Measurements from ENCODE around the gene NOS2. TPM values are rescaled to one million over a fixed set of nuclear protein-coding genes. Genes with fewer than 3 reads are reported as not detected.

NOS2 gene
- total RNA-seq, 1 donor from 2014 or later = 0.09 TPM

DNA sequence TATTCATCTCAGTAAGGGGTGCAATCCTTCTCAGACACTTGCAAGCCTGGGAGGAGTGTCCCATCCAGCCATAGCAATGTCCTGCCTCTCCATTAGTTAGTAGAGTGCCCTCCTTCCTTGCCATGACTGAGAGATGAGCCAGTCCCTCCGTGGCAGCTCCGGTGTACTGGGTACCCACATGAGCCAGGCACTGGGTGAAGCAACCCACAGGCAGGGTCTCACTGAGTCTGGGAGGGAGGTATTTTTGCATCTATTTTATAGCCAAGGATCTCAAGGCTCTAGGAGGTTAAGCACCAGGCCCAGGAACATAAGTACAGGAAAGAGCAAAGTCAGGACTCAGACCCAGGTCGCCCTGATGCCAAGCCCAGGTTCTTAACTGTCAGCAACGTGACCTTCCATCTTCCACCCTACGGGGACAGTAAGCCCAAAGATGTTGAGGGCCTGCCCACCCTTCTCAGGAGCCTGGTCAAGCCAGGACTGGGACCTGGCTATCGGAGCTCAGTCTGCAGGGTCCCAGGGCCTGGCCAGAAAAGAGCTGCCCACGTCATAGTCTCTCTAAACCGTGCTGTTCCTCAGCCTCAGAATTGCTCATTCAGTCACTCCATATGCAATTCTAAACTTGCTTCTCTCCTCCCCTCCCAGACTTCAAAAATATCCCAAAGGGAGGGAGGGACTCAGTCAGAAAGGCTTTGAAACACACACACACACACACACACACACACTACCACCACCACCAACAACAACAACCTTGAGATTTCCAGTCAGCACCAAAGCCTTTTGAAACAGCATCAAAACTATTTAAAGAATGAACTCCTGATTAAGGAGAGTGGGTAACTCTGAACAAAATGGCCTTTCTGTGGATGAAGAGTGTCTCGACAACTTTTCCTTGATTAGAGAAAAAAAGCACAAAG is 16.6 kb downstream of the NOS2 start:
- Histone ChIP-seq H3K9me3 (ENCODE audit: insufficient read depth, low read depth, low read length) (no peaks in the 10 kb centered on the region), H3K4me1 (ENCODE audit: insufficient read depth, low read length) (peaks cover under 1% of the 10 kb centered on the region), H3K27me3 (ENCODE audit: insufficient read depth, low read length) (peaks cover 2% of the 10 kb centered on the region), H4K20me1 (ENCODE audit: insufficient read depth, low read length) (no peaks in the 10 kb centered on the region), H3K4me2 (ENCODE audit: low read length) (no peak overlapping the region), H3K36me3 (ENCODE audit: insufficient read depth, low read length) (no peaks in the 10 kb centered on the region), H3K9ac (ENCODE audit: low read length) (no peak overlapping the region), H3K4me3 (ENCODE audit: insufficient read depth, low read depth, low read length) (no peak overlapping the region), H2AFZ (ENCODE audit: low read depth, low read length) (no peak overlapping the region), H3K79me2 (ENCODE audit: insufficient read depth, low read length) (no peaks in the 10 kb centered on the region), H3K27ac (ENCODE audit: low read depth, low read length) (no peak overlapping the region)
- H3K27ac Mint-ChIP-seq (ENCODE audit: unreplicated experiment) = peak overlapping the region; percentile 5
- peaks cover 5% of the 10 kb centered on the region for H3K4me1 Mint-ChIP-seq (ENCODE audit: low read depth, unreplicated experiment)
- DNase-seq (ENCODE audit: low read depth) (peak; percentile 12), FAIRE-seq (no peak)
- peak overlapping the region; percentile 14 for H3K4me3 Mint-ChIP-seq (ENCODE audit: unreplicated experiment)
- peaks cover 24% of the 10 kb centered on the region for H3K27me3 Mint-ChIP-seq (ENCODE audit: low read depth, unreplicated experiment)
- H3K9me3 Mint-ChIP-seq (ENCODE audit: unreplicated experiment) = peaks cover 2% of the 10 kb centered on the region
- H3K36me3 Mint-ChIP-seq (ENCODE audit: low read depth, unreplicated experiment) = no peaks in the 10 kb centered on the region
- no peak for TF ChIP-seq EZH2 (IDR thresholded peaks at IDR 0.05; ENCODE audit: insufficient read depth, low read length)
- TF ChIP-seq, protein P1, sequence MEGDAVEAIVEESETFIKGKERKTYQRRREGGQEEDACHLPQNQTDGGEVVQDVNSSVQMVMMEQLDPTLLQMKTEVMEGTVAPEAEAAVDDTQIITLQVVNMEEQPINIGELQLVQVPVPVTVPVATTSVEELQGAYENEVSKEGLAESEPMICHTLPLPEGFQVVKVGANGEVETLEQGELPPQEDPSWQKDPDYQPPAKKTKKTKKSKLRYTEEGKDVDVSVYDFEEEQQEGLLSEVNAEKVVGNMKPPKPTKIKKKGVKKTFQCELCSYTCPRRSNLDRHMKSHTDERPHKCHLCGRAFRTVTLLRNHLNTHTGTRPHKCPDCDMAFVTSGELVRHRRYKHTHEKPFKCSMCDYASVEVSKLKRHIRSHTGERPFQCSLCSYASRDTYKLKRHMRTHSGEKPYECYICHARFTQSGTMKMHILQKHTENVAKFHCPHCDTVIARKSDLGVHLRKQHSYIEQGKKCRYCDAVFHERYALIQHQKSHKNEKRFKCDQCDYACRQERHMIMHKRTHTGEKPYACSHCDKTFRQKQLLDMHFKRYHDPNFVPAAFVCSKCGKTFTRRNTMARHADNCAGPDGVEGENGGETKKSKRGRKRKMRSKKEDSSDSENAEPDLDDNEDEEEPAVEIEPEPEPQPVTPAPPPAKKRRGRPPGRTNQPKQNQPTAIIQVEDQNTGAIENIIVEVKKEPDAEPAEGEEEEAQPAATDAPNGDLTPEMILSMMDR (IDR thresholded peaks at IDR 0.05; ENCODE audit: insufficient read depth, low read depth, low read length) = no peak

DNA sequence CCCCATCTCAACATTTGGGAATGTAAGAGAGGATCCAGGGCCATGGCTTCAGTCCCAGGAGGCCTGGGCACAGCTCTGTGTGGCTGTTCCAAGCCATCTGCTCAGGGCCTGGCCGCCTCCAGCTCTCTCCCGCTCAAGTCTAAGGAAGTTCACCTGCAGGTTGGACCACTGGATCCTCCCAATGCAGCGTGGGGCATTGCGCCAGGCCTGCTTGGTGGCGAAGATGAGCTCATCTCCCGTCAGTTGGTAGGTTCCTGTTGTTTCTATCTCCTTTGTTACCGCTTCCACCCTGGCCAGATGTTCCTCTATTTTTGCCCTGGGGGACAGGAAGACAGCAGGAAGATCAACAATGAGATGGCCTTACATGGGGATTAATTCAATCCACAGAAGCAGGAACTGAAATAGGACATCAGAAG is 17.5 kb downstream of the NOS2 start:
- DNase-seq (ENCODE audit: low read depth) (no peak), FAIRE-seq (no peak)
- TF ChIP-seq EZH2 (IDR thresholded peaks at IDR 0.05; ENCODE audit: insufficient read depth, low read length) = no peak
- Mint-ChIP-seq H3K27me3 (ENCODE audit: low read depth, unreplicated experiment) (peaks cover 20% of the 10 kb centered on the region), H3K4me1 (ENCODE audit: low read depth, unreplicated experiment) (peaks cover 11% of the 10 kb centered on the region), H3K4me3 (ENCODE audit: unreplicated experiment) (no peak overlapping the region), H3K27ac (ENCODE audit: unreplicated experiment) (no peak overlapping the region), H3K36me3 (ENCODE audit: low read depth, unreplicated experiment) (no peaks in the 10 kb centered on the region), H3K9me3 (ENCODE audit: unreplicated experiment) (peaks cover under 1% of the 10 kb centered on the region)
- Histone ChIP-seq H2AFZ (ENCODE audit: low read depth, low read length) (no peak overlapping the region), H3K27me3 (ENCODE audit: insufficient read depth, low read length) (peaks cover 2% of the 10 kb centered on the region), H3K9me3 (ENCODE audit: insufficient read depth, low read depth, low read length) (no peaks in the 10 kb centered on the region), H3K36me3 (ENCODE audit: insufficient read depth, low read length) (no peaks in the 10 kb centered on the region), H3K4me1 (ENCODE audit: insufficient read depth, low read length) (peaks cover 7% of the 10 kb centered on the region), H3K4me2 (ENCODE audit: low read length) (no peak overlapping the region), H3K9ac (ENCODE audit: low read length) (no peak overlapping the region), H4K20me1 (ENCODE audit: insufficient read depth, low read length) (no peaks in the 10 kb centered on the region), H3K27ac (ENCODE audit: low read depth, low read length) (no peak overlapping the region), H3K4me3 (ENCODE audit: insufficient read depth, low read depth, low read length) (no peak overlapping the region), H3K79me2 (ENCODE audit: insufficient read depth, low read length) (no peaks in the 10 kb centered on the region)

DNA sequence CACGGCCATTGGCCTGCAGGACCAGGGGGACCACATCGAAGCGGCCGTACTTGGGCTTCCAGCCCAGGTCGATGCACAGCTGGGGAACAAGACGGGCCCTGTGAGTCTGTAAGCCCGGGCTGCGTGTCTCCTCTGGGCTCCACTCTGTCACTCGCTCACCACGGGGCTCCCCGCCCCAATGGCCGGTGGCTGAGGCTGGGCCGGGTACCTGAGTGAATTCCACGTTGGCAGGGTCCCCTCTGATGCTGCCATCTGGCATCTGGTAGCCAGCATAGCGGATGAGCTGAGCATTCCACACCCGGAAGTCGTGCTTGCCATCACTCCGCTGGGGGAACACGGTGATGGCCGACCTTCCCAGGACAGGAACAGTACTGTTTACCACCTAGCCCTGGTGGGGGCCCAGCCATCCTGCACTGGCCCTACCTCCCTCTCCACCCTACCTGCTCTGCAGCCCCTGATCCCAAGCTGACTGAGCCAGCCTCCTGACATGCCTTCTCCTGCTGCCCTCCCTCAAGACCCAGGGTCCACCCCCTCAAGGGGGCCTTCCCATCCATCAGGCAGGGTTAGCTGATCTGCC is 19.4 kb downstream of the NOS2 start:
- no peaks in the 10 kb centered on the region for H3K9me3 Mint-ChIP-seq (ENCODE audit: unreplicated experiment)

More for the DNA sequence above, 19.4 kb downstream of the NOS2 start:
- Mint-ChIP-seq H3K27ac (ENCODE audit: unreplicated experiment) (no peak overlapping the region), H3K4me1 (ENCODE audit: low read depth, unreplicated experiment) (peaks cover 18% of the 10 kb centered on the region), H3K27me3 (ENCODE audit: low read depth, unreplicated experiment) (peaks cover 18% of the 10 kb centered on the region), H3K36me3 (ENCODE audit: low read depth, unreplicated experiment) (no peaks in the 10 kb centered on the region), H3K4me3 (ENCODE audit: unreplicated experiment) (no peak overlapping the region)
- Histone ChIP-seq H3K9me3 (ENCODE audit: insufficient read depth, low read depth, low read length) (no peaks in the 10 kb centered on the region), H2AFZ (ENCODE audit: low read depth, low read length) (no peak overlapping the region), H4K20me1 (ENCODE audit: insufficient read depth, low read length) (no peaks in the 10 kb centered on the region), H3K4me3 (ENCODE audit: insufficient read depth, low read depth, low read length) (no peak overlapping the region), H3K27me3 (ENCODE audit: insufficient read depth, low read length) (peaks cover 2% of the 10 kb centered on the region), H3K27ac (ENCODE audit: low read depth, low read length) (no peak overlapping the region), H3K79me2 (ENCODE audit: insufficient read depth, low read length) (no peaks in the 10 kb centered on the region), H3K9ac (ENCODE audit: low read length) (no peak overlapping the region), H3K4me2 (ENCODE audit: low read length) (no peak overlapping the region), H3K4me1 (ENCODE audit: insufficient read depth, low read length) (peaks cover 7% of the 10 kb centered on the region), H3K36me3 (ENCODE audit: insufficient read depth, low read length) (no peaks in the 10 kb centered on the region)
- no peak for FAIRE-seq
- no peak for DNase-seq (ENCODE audit: low read depth)
- TF ChIP-seq, protein P1 (IDR thresholded peaks at IDR 0.05; ENCODE audit: insufficient read depth, low read depth, low read length) = no peak
- no peak for TF ChIP-seq EZH2 (IDR thresholded peaks at IDR 0.05; ENCODE audit: insufficient read depth, low read length)
